Neuronal stem cell (in vitro differentiated cells): ENCODE results near the gene RBL2.

Experiments used
- DNase-seq: peaks from one replicate; pipeline ENCODE4 v3.0.0-alpha.2; 2013; ENCODE audit warnings: low spot score
- H2AFZ ChIP-seq: one replicate; pipeline ENCODE4 v1.6.1; 2013; ENCODE audit warnings: mild to moderate bottlenecking, low read length, inconsistent platforms
- H2AK5ac ChIP-seq: 2 replicates; pipeline ENCODE4 v1.6.1; 2013; ENCODE audit warnings: low read depth, mild to moderate bottlenecking, inconsistent platforms, low read length, moderate library complexity, mixed read lengths
- H2BK120ac ChIP-seq: 2 replicates; pipeline ENCODE4 v1.6.1; 2013; ENCODE audit warnings: low read depth, mild to moderate bottlenecking, inconsistent platforms, low read length, moderate library complexity, mixed read lengths
- H2BK12ac ChIP-seq: one replicate; pipeline ENCODE4 v1.6.1; 2013; ENCODE audit warnings: low read length, inconsistent platforms
- H2BK15ac ChIP-seq: 2 replicates; pipeline ENCODE4 v1.6.1; 2013; ENCODE audit warnings: mild to moderate bottlenecking, low read length, inconsistent platforms, mixed read lengths
- H2BK5ac ChIP-seq: one replicate; pipeline ENCODE4 v1.6.1; 2013; ENCODE audit warnings: inconsistent platforms, mild to moderate bottlenecking, low read length, moderate library complexity
- H3K14ac ChIP-seq: one replicate; pipeline ENCODE4 v1.6.1; 2013; ENCODE audit warnings: low read length, inconsistent platforms
- H3K18ac ChIP-seq: 2 replicates; pipeline ENCODE4 v1.6.1; 2013; ENCODE audit warnings: low read length, inconsistent platforms
- H3K23ac ChIP-seq: 2 replicates; pipeline ENCODE4 v1.6.1; 2013; ENCODE audit warnings: low read depth, mild to moderate bottlenecking, mixed read lengths, low read length, inconsistent platforms; ENCODE audit not compliant: poor library complexity
- H3K27ac ChIP-seq: replicated peaks from 3 replicates; pipeline ENCODE4 v1.5.1; 2013; ENCODE audit warnings: low read length, inconsistent platforms
- H3K27me3 ChIP-seq, 3 experiments: 2 replicates each; pipeline ENCODE4 v1.6.1; 2013; ENCODE audit warnings: low read length in 3 of 3, mild to moderate bottlenecking in 2 of 3, inconsistent platforms in 1 of 3, low read depth in 1 of 3, mixed read lengths in 1 of 3, moderate library complexity in 1 of 3; ENCODE audit not compliant: control insufficient read depth in 3 of 3, insufficient read depth in 3 of 3
- H3K36me3 ChIP-seq, 2 donors: replicated peaks in 1 of 2; 2 replicates each; pipeline ENCODE4 v1.6.1; 2013; ENCODE audit warnings: low read length in 2 of 2; ENCODE audit not compliant: control insufficient read depth in 2 of 2, insufficient read depth in 2 of 2
- H3K4ac ChIP-seq: 2 replicates; pipeline ENCODE4 v1.6.1; 2013; ENCODE audit warnings: inconsistent platforms, mild to moderate bottlenecking, low read length, moderate library complexity
- H3K4me1 ChIP-seq, 2 donors: 1 replicate in 1 of 2; 2 replicates in 1 of 2; pipeline ENCODE4 v1.6.1; 2013; ENCODE audit warnings: low read length in 2 of 2, low read depth in 1 of 2; ENCODE audit not compliant: control insufficient read depth in 2 of 2, insufficient read depth in 1 of 2
- H3K4me2 ChIP-seq: one replicate; pipeline ENCODE4 v1.6.1; 2013; ENCODE audit warnings: mild to moderate bottlenecking, low read length, inconsistent platforms; ENCODE audit not compliant: insufficient read depth, poor library complexity, severe bottlenecking
- H3K4me3 ChIP-seq, 2 donors: 2 replicates each; pipeline ENCODE4 v1.5.1; 2013; ENCODE audit warnings: low read length in 2 of 2, mild to moderate bottlenecking in 2 of 2, inconsistent platforms in 1 of 2, moderate library complexity in 1 of 2
- H3K79me1 ChIP-seq: one replicate; pipeline ENCODE4 v1.6.1; 2013; ENCODE audit warnings: low read depth, mild to moderate bottlenecking, inconsistent platforms, low read length, moderate library complexity
- H3K9ac ChIP-seq: one replicate; pipeline ENCODE4 v1.6.1; 2013; ENCODE audit warnings: mild to moderate bottlenecking, low read depth, low read length, inconsistent platforms; ENCODE audit not compliant: poor library complexity
- H3K9me3 ChIP-seq, 2 donors: replicated peaks in 1 of 2; 2 replicates each; pipeline versions ENCODE3 to v1.6.1; 2013; ENCODE audit warnings: low read length in 2 of 2, mild to moderate bottlenecking in 2 of 2, inconsistent platforms in 1 of 2, low read depth in 1 of 2, mixed read lengths in 1 of 2, moderate library complexity in 1 of 2; ENCODE audit not compliant: control insufficient read depth in 2 of 2, insufficient read depth in 1 of 2
- H4K8ac ChIP-seq: one replicate; pipeline ENCODE4 v1.6.1; 2013; ENCODE audit warnings: low read depth, mild to moderate bottlenecking, inconsistent platforms, low read length, moderate library complexity
- H4K91ac ChIP-seq: one replicate; pipeline ENCODE4 v1.6.1; 2013; ENCODE audit warnings: low read length, low read depth, mild to moderate bottlenecking, inconsistent platforms; ENCODE audit not compliant: poor library complexity
- WGBS, 2 donors: extraction: QIAGEN DNeasy Blood & Tissue Kit; methylation state at CpG; one replicate each; pipeline ENCODE4 v1.1.7; 2013; ENCODE audit warnings: missing lambda C conversion rate in 2 of 2, mixed read lengths in 1 of 2; ENCODE audit not compliant: insufficient read length in 2 of 2, insufficient replicate concordance in 1 of 2; ENCODE audit errors: extremely low coverage in 2 of 2; 5-methylcytosine and 5-hydroxymethylcytosine counted together

Gene RBL2

GRCh38 chr16:53504665-53505064 is 70.4 kb downstream of the RBL2 start:
- Histone ChIP-seq H3K27me3 (peaks cover 0 to 3% (median 0%) of the 10 kb centered on the region in 3 experiments), H3K23ac (no peak overlapping the region), H3K9ac (no peak overlapping the region), H3K4me1 (peaks cover 7 to 20% of the 10 kb centered on the region in 2 donors), H3K4me2 (no peak overlapping the region), H2BK120ac (no peak overlapping the region), H3K4ac (no peak overlapping the region), H2AK5ac (no peak overlapping the region), H3K9me3 (no peaks in the 10 kb centered on the region), H2AFZ (peak overlapping the region; percentile 89), H2BK15ac (no peak overlapping the region), H3K27ac (no peak overlapping the region), H4K91ac (no peak overlapping the region), H3K79me1 (no peaks in the 10 kb centered on the region), H3K4me3 (peak overlapping the region in 1 of 2 donors; percentile 78), H2BK12ac (no peak overlapping the region), H2BK5ac (no peak overlapping the region), H3K14ac (no peak overlapping the region), H3K36me3 (no peaks in the 10 kb centered on the region), H4K8ac (no peak overlapping the region), H3K18ac (no peak overlapping the region)
- DNase-seq: no peak
- WGBS, 2 donors: no CpG with 5 or more reads among the region's 7 CpGs

GRCh38 chr16:53506254-53506653 is 72.0 kb downstream of the RBL2 start:
- H3K14ac ChIP-seq: no peak overlapping the region
- no peak overlapping the region for H3K23ac ChIP-seq
- H2BK5ac ChIP-seq: no peak overlapping the region
- H2AK5ac ChIP-seq: no peak overlapping the region
- no peak for DNase-seq
- H3K36me3 ChIP-seq: no peaks in the 10 kb centered on the region
- no peak overlapping the region for H3K4ac ChIP-seq
- H2AFZ ChIP-seq: no peak overlapping the region
- no peak overlapping the region for H3K9ac ChIP-seq
- H4K8ac ChIP-seq: no peak overlapping the region
- no peak overlapping the region for H2BK15ac ChIP-seq
- H3K27ac ChIP-seq: no peak overlapping the region
- no peaks in the 10 kb centered on the region for H3K9me3 ChIP-seq
- H2BK120ac ChIP-seq: no peak overlapping the region
- H2BK12ac ChIP-seq: no peak overlapping the region
- no peak overlapping the region for H3K4me2 ChIP-seq
- H3K27me3 ChIP-seq: peaks cover 0 to 3% (median 0%) of the 10 kb centered on the region in 3 experiments
- peaks cover 10 to 21% of the 10 kb centered on the region in 2 donors for H3K4me1 ChIP-seq
- H4K91ac ChIP-seq: no peak overlapping the region
- no peak overlapping the region for H3K4me3 ChIP-seq
- no CpG with 5 or more reads among the region's 3 CpGs for WGBS, 2 donors
- no peaks in the 10 kb centered on the region for H3K79me1 ChIP-seq
- no peak overlapping the region for H3K18ac ChIP-seq

GRCh38 chr16:53507464-53508179 is 73.4 kb downstream of the RBL2 start:
- Histone ChIP-seq H3K36me3 (no peaks in the 10 kb centered on the region), H3K18ac (no peak overlapping the region), H4K91ac (no peak overlapping the region), H3K9me3 (no peaks in the 10 kb centered on the region), H2BK12ac (no peak overlapping the region), H2BK120ac (no peak overlapping the region), H3K79me1 (no peaks in the 10 kb centered on the region), H3K4me1 (peaks cover 5 to 11% of the 10 kb centered on the region in 2 donors), H2AFZ (no peak overlapping the region), H2BK15ac (no peak overlapping the region), H3K4me3 (no peak overlapping the region), H2AK5ac (no peak overlapping the region), H3K9ac (peak overlapping the region; percentile 26), H3K27ac (no peak overlapping the region), H3K4me2 (no peak overlapping the region), H3K27me3 (no peaks in the 10 kb centered on the region), H3K4ac (no peak overlapping the region), H4K8ac (no peak overlapping the region), H3K23ac (no peak overlapping the region), H2BK5ac (no peak overlapping the region), H3K14ac (no peak overlapping the region)
- WGBS, 2 donors: no CpG with 5 or more reads among the region's 12 CpGs
- DNase-seq: no peak

- H2BK12ac ChIP-seq: no peak overlapping the region
- no peaks in the 10 kb centered on the region for H3K36me3 ChIP-seq
- H3K14ac ChIP-seq: no peak overlapping the region
- no peak overlapping the region for H3K9ac ChIP-seq
- H2BK15ac ChIP-seq: no peak overlapping the region
- no peak overlapping the region for H2BK120ac ChIP-seq
- H3K4me2 ChIP-seq: no peak overlapping the region
- H3K9me3 ChIP-seq: peaks cover 2 to 14% of the 10 kb centered on the region in 2 donors
- peak; percentile 69 for DNase-seq
- no peaks in the 10 kb centered on the region for H3K27me3 ChIP-seq
- no peak overlapping the region for H4K8ac ChIP-seq
- no peak overlapping the region for H4K91ac ChIP-seq
- no peaks in the 10 kb centered on the region for H3K79me1 ChIP-seq
- H3K23ac ChIP-seq: no peak overlapping the region
- H3K4me1 ChIP-seq: peaks cover 2 to 3% of the 10 kb centered on the region in 2 donors
- no peak overlapping the region for H3K27ac ChIP-seq
- no CpG with 5 or more reads among the region's 29 CpGs for WGBS, 2 donors
- H2AK5ac ChIP-seq: no peak overlapping the region
- H3K4me3 ChIP-seq: peak overlapping the region in 1 of 2 donors; percentile 9
- H3K18ac ChIP-seq: no peak overlapping the region
- no peak overlapping the region for H3K4ac ChIP-seq
- H2AFZ ChIP-seq: peak overlapping the region; percentile 92
- no peak overlapping the region for H2BK5ac ChIP-seq
These were observed 75.8 kb downstream of the RBL2 start for GRCh38 chr16:53509906-53510703.
